ENCODE measurements around the gene TECTB.
A peak's percentile ranks its signal among the peaks of the same experiment; 100 is the strongest.

Gene TECTB

GRCh38 chr10:112275512-112276245 lies 7.5 kb upstream of the TECTB start:
- DNase-seq, result peak; percentile 59

- DNase-seq, result no peak
Measured at GRCh38 chr10:112278871-112279270, 4.3 kb upstream of the TECTB start.

- DNase-seq, result no peak
Measured at GRCh38 chr10:112279433-112279832, 3.8 kb upstream of the TECTB start.

- DNase-seq, result no peak
Measured at GRCh38 chr10:112280205-112280921, 2.8 kb upstream of the TECTB start.

- DNase-seq, result no peak
Measured at GRCh38 chr10:112282086-112282485, 1.1 kb upstream of the TECTB start.

GRCh38 chr10:112286837-112287818 lies 3.9 kb downstream of the TECTB start:
- no peak for DNase-seq

- no peak for DNase-seq
Measured at GRCh38 chr10:112287844-112288243, 4.6 kb downstream of the TECTB start.

GRCh38 chr10:112288486-112288885 lies 5.3 kb downstream of the TECTB start:
- no peak for DNase-seq

- DNase-seq, result no peak
Measured at GRCh38 chr10:112289373-112290053, 6.3 kb downstream of the TECTB start.

- no peak for DNase-seq
Measured at GRCh38 chr10:112290054-112290373, 6.8 kb downstream of the TECTB start.

GRCh38 chr10:112294169-112294568 lies 11.0 kb downstream of the TECTB start:
- no peak for DNase-seq

GRCh38 chr10:112295853-112296830 lies 12.9 kb downstream of the TECTB start:
- no peak for DNase-seq

GRCh38 chr10:112296908-112297331 lies 13.7 kb downstream of the TECTB start:
- no peak for DNase-seq

- DNase-seq, result no peak
Measured at GRCh38 chr10:112298581-112298980, 15.4 kb downstream of the TECTB start.

- no peak for DNase-seq
Measured at GRCh38 chr10:112299456-112299855, 16.3 kb downstream of the TECTB start.

- no peak for DNase-seq
Measured at GRCh38 chr10:112302335-112302734, 19.1 kb downstream of the TECTB start.

- DNase-seq, result no peak
Measured at GRCh38 chr10:112303528-112303927, 20.3 kb downstream of the TECTB start.

- DNase-seq, result no peak
Measured at GRCh38 chr10:112304267-112304859, 21.2 kb downstream of the TECTB start.

GRCh38 chr10:112307358-112308124 lies 24.3 kb downstream of the TECTB start:
- DNase-seq, result no peak

- no peak for DNase-seq
Measured at GRCh38 chr10:112308125-112308502, 24.9 kb downstream of the TECTB start.
